Hair follicular keratinocyte (primary cell): Measurements from ENCODE around the gene SAP30. TPM values are rescaled to one million over a fixed set of nuclear protein-coding genes. Genes with fewer than 3 reads are reported as not detected.

Experiments used
- total RNA-seq: library from RNA; depleted of rRNA; stranded (reverse); fragments of >200 nt; gene quantifications from 2 replicates; pipeline ENCODE4 v1.2.3, GENCODE V29; 2015

The SAP30 gene, protein sequence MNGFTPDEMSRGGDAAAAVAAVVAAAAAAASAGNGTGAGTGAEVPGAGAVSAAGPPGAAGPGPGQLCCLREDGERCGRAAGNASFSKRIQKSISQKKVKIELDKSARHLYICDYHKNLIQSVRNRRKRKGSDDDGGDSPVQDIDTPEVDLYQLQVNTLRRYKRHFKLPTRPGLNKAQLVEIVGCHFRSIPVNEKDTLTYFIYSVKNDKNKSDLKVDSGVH
- 10.1 and 25.1 TPM in 2 replicates for total RNA-seq

DNA sequence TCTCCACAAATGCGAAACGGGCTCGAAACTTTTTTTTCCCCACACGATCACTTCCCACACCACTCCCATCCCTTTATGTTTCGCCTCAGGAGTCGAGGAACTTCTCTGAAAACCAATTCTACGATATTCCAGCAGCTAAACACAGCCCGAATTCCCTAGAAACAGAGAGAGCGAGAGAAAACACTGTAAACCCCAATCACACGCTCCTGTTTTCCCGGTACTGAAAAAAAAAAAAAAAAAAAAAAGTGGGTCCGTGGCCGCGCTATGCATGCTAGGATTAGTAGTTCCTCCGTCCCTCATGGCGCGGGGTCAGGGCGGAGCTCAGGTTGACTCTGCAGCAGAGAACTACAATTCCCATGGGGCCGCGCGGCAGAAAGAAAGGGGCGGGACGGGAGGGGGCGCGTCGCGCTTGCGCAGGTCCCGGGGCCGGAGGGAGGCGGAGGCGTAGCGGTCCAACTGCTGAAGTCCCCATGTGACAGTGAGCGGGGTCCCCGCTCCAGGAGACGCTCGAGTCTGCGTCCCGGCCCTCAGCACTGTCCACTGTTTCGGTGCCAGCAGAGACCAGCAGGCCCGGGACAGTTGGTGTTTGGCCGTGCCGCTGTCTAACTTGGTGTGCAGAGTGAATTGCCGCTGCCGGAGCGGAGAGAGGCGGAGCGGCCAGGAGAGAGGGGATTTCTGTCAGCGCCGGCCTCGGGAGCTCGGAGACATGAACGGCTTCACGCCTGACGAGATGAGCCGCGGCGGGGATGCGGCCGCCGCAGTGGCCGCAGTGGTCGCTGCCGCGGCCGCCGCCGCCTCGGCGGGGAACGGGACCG is at the start of gene SAP30:
SAP30 (plus strand) TSS at position 478 of the 815 bp plus-strand sequence; CDS start at position 707, 229 bp downstream.

DNA sequence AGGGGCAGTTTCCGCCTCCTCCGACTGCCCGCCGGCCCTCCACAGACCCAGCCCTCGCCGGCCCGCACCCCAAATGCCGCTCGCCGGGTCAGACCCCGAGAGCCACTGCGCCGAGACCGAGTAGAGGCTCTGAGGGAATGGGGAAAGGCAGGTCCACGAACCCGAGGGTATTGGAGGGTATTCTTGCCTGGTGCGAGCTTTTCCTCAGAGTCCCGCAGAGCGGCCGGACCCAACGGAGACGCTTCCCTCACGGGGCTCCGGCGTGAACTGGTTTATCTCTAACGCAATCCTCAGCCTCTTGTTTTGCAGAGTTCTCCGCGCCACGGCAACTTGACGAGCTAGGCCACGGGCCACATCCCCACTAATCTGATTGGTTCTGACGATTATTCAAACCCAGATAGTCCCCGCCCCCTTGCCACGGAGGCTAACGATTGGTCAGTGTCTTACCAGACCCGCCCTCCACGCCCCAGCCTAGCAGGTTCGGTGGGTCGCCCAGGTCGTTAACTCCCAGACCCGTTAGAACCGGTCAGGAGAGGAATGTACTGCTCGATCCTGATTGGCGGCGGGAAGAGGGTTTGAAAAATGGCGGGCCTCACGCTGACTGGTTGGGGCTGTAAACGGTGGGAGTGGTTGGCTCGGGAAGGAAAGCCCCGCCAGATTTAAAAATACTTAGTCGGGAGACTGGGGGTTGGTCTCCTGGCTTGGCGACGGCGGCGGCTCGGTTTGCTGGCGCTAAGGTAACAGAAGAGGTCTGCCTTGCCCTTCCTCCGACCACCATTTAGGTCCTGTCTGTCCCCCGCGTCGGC is 36.5 kb upstream of the SAP30 start, which contains the start of gene HMGB2:
HMGB2 (minus strand) TSS at position 274 of the 806 bp plus-strand sequence. CDS start 709 bp downstream, outside the sequence.

DNA sequence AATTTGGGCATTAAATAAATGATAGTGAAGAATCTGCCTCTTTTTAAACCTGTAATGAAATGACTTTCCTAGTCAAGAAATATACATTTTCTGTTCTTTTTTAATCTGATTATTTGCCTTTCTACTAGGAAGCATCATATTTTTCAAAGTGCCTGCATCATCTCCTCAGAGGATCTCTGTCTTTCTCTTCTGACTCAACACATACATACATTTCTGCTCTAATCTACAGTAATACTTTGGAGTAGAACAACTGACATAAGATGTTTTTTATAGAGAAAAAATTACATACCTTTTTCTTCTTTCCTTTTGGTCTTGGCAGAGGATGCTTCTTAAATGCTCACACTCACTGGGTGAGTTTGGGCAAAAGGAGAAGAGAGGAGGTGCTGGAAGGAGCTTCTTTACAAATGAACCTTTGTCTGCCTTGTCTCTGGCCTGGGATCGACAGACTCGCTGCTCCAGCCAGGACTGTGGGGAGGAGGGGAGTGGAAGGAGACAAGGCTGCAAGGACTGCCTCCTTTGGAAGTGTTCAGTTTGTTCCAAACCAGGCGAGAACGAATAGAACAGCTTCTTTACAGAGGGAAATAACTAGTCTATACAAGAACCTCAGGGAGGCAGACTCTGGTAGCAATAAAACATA is 28.1 kb downstream of the SAP30 start, which contains the start of gene SCRG1:
SCRG1 (minus strand) TSS at position 338 of the 637 bp plus-strand sequence. CDS start 7,702 bp downstream, outside the sequence.

Other genes starting within 250 kb of the SAP30 start
- 9.1 and 15.5 TPM in 2 replicates for gene GALNT7, start 202.1 kb upstream of the SAP30 start, total RNA-seq
- gene HMGB2, start 36.6 kb upstream of the SAP30 start, total RNA-seq: 59.8 and 131 TPM in 2 replicates
- gene SCRG1, start 28.2 kb downstream of the SAP30 start, total RNA-seq: not detected in 2 replicates
- not detected in 2 replicates for gene HAND2, start 159.3 kb downstream of the SAP30 start, total RNA-seq